Skin of body (tissue), 2 donors: ENCODE data around the gene OR4K14. TPM values are rescaled to one million over a fixed set of nuclear protein-coding genes. Genes with fewer than 3 reads are reported as not detected.
"Not testable (repeated sequence)": the region's sequence is repeated elsewhere in the genome, so short reads cannot be mapped to it uniquely, and the experiment has no call there.

Source experiments
- DNase-seq: peaks from one replicate; lab custom pipeline; 2025; lab: John Stamatoyannopoulos, UW
- total RNA-seq: library from RNA; depleted of rRNA; stranded (reverse); fragments of >200 nt; gene quantifications from one replicate; pipeline ENCODE4 v1.2.3, GENCODE V29; 2014

OR4K14 gene
- total RNA-seq = not detected

GRCh38 chr14:20019257-20019865 lies at the start of gene OR4K14:
OR4K14 (minus strand) TSS chr14:20019307; CDS start chr14:20015193, 4,114 bp downstream.
- DNase-seq = no peak

- no peak for DNase-seq
These were observed 40.6 kb upstream of the OR4K14 start, which contains the start of gene OR4L1 for GRCh38 chr14:20059745-20060144. OR4L1 (plus strand) TSS chr14:20060045; CDS start chr14:20060045, 0 bp downstream.

- DNase-seq = no peak
These were observed 29.1 kb upstream of the OR4K14 start for GRCh38 chr14:20048202-20048601.

GRCh38 chr14:20044243-20044642 lies 25.1 kb upstream of the OR4K14 start:
- DNase-seq = no peak

GRCh38 chr14:20035938-20036337 lies 16.8 kb upstream of the OR4K14 start, which contains the start of gene OR4K13:
OR4K13 (minus strand) TSS chr14:20036038; CDS start chr14:20034758, 1,280 bp downstream.
- DNase-seq = no peak

- DNase-seq = no peak
These were observed 16.3 kb upstream of the OR4K14 start for GRCh38 chr14:20035449-20035848.

GRCh38 chr14:20031058-20031457 lies 12.0 kb upstream of the OR4K14 start:
- no peak for DNase-seq

- DNase-seq = no peak
These were observed 11.0 kb downstream of the OR4K14 start for GRCh38 chr14:20008156-20008555.

- DNase-seq = no peak
These were observed 16.8 kb downstream of the OR4K14 start for GRCh38 chr14:20002319-20002718.

- no peak for DNase-seq
These were observed 17.2 kb downstream of the OR4K14 start, which contains the start of gene OR4Q2 for GRCh38 chr14:20001863-20002262. OR4Q2 (plus strand) TSS chr14:20002163.

GRCh38 chr14:19993438-19993837 lies 25.7 kb downstream of the OR4K14 start:
- no peak for DNase-seq

- DNase-seq = no peak
These were observed 43.8 kb downstream of the OR4K14 start, which contains the start of gene OR4K15 for GRCh38 chr14:19975291-19975690. OR4K15 (plus strand) TSS chr14:19975591; CDS start chr14:19975591, 0 bp downstream.

GRCh38 chr14:19974844-19975243 lies 44.3 kb downstream of the OR4K14 start:
- DNase-seq = no peak

- not testable (repeated sequence) for DNase-seq
These were observed 49.4 kb downstream of the OR4K14 start for GRCh38 chr14:19969735-19970134.

Other genes starting within 250 kb of the OR4K14 start
- gene OR4M1, start 245.8 kb downstream of the OR4K14 start, total RNA-seq = not detected
- gene OR4N2, start 215.5 kb downstream of the OR4K14 start, total RNA-seq = not detected
- gene OR4K2, start 144.2 kb downstream of the OR4K14 start, total RNA-seq = not detected
- gene OR4K5, start 98.7 kb downstream of the OR4K14 start, total RNA-seq = not detected
- gene OR4K1, start 88.4 kb downstream of the OR4K14 start, total RNA-seq = not detected
- not detected for gene OR4K15, start 43.7 kb downstream of the OR4K14 start, total RNA-seq
- not detected for gene OR4Q2, start 17.1 kb downstream of the OR4K14 start, total RNA-seq
- not detected for gene OR4K13, start 16.7 kb upstream of the OR4K14 start, total RNA-seq
- not detected for gene OR4L1, start 40.7 kb upstream of the OR4K14 start, total RNA-seq
- gene OR4K17, start 91.4 kb upstream of the OR4K14 start, total RNA-seq = not detected
- gene OR4N5, start 119.5 kb upstream of the OR4K14 start, total RNA-seq = not detected
- not detected for gene OR11G2, start 171.6 kb upstream of the OR4K14 start, total RNA-seq
- gene OR11H6, start 204.4 kb upstream of the OR4K14 start, total RNA-seq = not detected
- not detected for gene OR11H7, start 209.7 kb upstream of the OR4K14 start, total RNA-seq
- gene OR11H4, start 220.0 kb upstream of the OR4K14 start, total RNA-seq = not detected